Neuronal stem cell (in vitro differentiated cells): Measurements from ENCODE around the gene PRR3.

Experiments used
- DNase-seq: peaks from one replicate; pipeline ENCODE4 v3.0.0-alpha.2; 2013; ENCODE audit warnings: low spot score
- H2AFZ ChIP-seq: one replicate; pipeline ENCODE4 v1.6.1; 2013; ENCODE audit warnings: mild to moderate bottlenecking, low read length, inconsistent platforms
- H2AK5ac ChIP-seq: 2 replicates; pipeline ENCODE4 v1.6.1; 2013; ENCODE audit warnings: low read depth, mild to moderate bottlenecking, inconsistent platforms, low read length, moderate library complexity, mixed read lengths
- H2BK120ac ChIP-seq: 2 replicates; pipeline ENCODE4 v1.6.1; 2013; ENCODE audit warnings: low read depth, mild to moderate bottlenecking, inconsistent platforms, low read length, moderate library complexity, mixed read lengths
- H2BK12ac ChIP-seq: one replicate; pipeline ENCODE4 v1.6.1; 2013; ENCODE audit warnings: low read length, inconsistent platforms
- H2BK15ac ChIP-seq: 2 replicates; pipeline ENCODE4 v1.6.1; 2013; ENCODE audit warnings: mild to moderate bottlenecking, low read length, inconsistent platforms, mixed read lengths
- H2BK5ac ChIP-seq: one replicate; pipeline ENCODE4 v1.6.1; 2013; ENCODE audit warnings: inconsistent platforms, mild to moderate bottlenecking, low read length, moderate library complexity
- H3K14ac ChIP-seq: one replicate; pipeline ENCODE4 v1.6.1; 2013; ENCODE audit warnings: low read length, inconsistent platforms
- H3K18ac ChIP-seq: 2 replicates; pipeline ENCODE4 v1.6.1; 2013; ENCODE audit warnings: low read length, inconsistent platforms
- H3K23ac ChIP-seq: 2 replicates; pipeline ENCODE4 v1.6.1; 2013; ENCODE audit warnings: low read depth, mild to moderate bottlenecking, mixed read lengths, low read length, inconsistent platforms; ENCODE audit not compliant: poor library complexity
- H3K27ac ChIP-seq: replicated peaks from 3 replicates; pipeline ENCODE4 v1.5.1; 2013; ENCODE audit warnings: low read length, inconsistent platforms
- H3K27me3 ChIP-seq, 3 experiments: 2 replicates each; pipeline ENCODE4 v1.6.1; 2013; ENCODE audit warnings: low read length in 3 of 3, mild to moderate bottlenecking in 2 of 3, inconsistent platforms in 1 of 3, low read depth in 1 of 3, mixed read lengths in 1 of 3, moderate library complexity in 1 of 3; ENCODE audit not compliant: control insufficient read depth in 3 of 3, insufficient read depth in 3 of 3
- H3K36me3 ChIP-seq, 2 donors: replicated peaks in 1 of 2; 2 replicates each; pipeline ENCODE4 v1.6.1; 2013; ENCODE audit warnings: low read length in 2 of 2; ENCODE audit not compliant: control insufficient read depth in 2 of 2, insufficient read depth in 2 of 2
- H3K4ac ChIP-seq: 2 replicates; pipeline ENCODE4 v1.6.1; 2013; ENCODE audit warnings: inconsistent platforms, mild to moderate bottlenecking, low read length, moderate library complexity
- H3K4me1 ChIP-seq, 2 donors: 1 replicate in 1 of 2; 2 replicates in 1 of 2; pipeline ENCODE4 v1.6.1; 2013; ENCODE audit warnings: low read length in 2 of 2, low read depth in 1 of 2; ENCODE audit not compliant: control insufficient read depth in 2 of 2, insufficient read depth in 1 of 2
- H3K4me2 ChIP-seq: one replicate; pipeline ENCODE4 v1.6.1; 2013; ENCODE audit warnings: mild to moderate bottlenecking, low read length, inconsistent platforms; ENCODE audit not compliant: insufficient read depth, poor library complexity, severe bottlenecking
- H3K4me3 ChIP-seq, 2 donors: 2 replicates each; pipeline ENCODE4 v1.5.1; 2013; ENCODE audit warnings: low read length in 2 of 2, mild to moderate bottlenecking in 2 of 2, inconsistent platforms in 1 of 2, moderate library complexity in 1 of 2
- H3K79me1 ChIP-seq: one replicate; pipeline ENCODE4 v1.6.1; 2013; ENCODE audit warnings: low read depth, mild to moderate bottlenecking, inconsistent platforms, low read length, moderate library complexity
- H3K9ac ChIP-seq: one replicate; pipeline ENCODE4 v1.6.1; 2013; ENCODE audit warnings: mild to moderate bottlenecking, low read depth, low read length, inconsistent platforms; ENCODE audit not compliant: poor library complexity
- H3K9me3 ChIP-seq, 2 donors: replicated peaks in 1 of 2; 2 replicates each; pipeline versions ENCODE3 to v1.6.1; 2013; ENCODE audit warnings: low read length in 2 of 2, mild to moderate bottlenecking in 2 of 2, inconsistent platforms in 1 of 2, low read depth in 1 of 2, mixed read lengths in 1 of 2, moderate library complexity in 1 of 2; ENCODE audit not compliant: control insufficient read depth in 2 of 2, insufficient read depth in 1 of 2
- H4K8ac ChIP-seq: one replicate; pipeline ENCODE4 v1.6.1; 2013; ENCODE audit warnings: low read depth, mild to moderate bottlenecking, inconsistent platforms, low read length, moderate library complexity
- H4K91ac ChIP-seq: one replicate; pipeline ENCODE4 v1.6.1; 2013; ENCODE audit warnings: low read length, low read depth, mild to moderate bottlenecking, inconsistent platforms; ENCODE audit not compliant: poor library complexity
- WGBS, 2 donors: extraction: QIAGEN DNeasy Blood & Tissue Kit; methylation state at CpG; one replicate each; pipeline ENCODE4 v1.1.7; 2013; ENCODE audit warnings: missing lambda C conversion rate in 2 of 2, mixed read lengths in 1 of 2; ENCODE audit not compliant: insufficient read length in 2 of 2, insufficient replicate concordance in 1 of 2; ENCODE audit errors: extremely low coverage in 2 of 2; 5-methylcytosine and 5-hydroxymethylcytosine counted together

Gene PRR3

DNA sequence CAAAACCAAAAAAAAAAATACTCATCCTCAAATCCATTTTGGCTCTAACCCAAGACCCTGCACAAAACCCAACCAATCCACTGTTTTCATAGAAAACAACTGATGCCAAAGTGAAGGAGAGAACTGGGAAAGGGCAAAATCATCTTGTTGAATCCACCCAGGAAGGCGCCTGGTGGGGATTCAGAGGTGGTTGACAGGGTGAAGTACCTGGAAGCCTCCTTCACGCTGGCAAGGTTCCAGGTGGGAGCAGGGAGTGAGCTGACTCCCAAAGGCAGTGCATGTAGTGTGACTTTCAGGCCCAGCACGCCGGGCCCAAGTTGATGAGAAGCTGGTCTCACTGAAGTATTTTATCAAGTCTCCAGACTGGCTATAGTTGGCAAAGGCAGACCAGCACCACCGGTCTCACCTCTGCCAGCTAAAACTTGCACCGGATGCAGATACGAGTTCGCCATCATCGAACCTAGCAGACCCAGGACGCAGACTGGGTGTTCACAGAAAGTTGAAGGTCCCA lies 43.4 kb downstream of the PRR3 start:
- H3K23ac ChIP-seq = no peak overlapping the region
- H2BK15ac ChIP-seq = no peak overlapping the region
- no peak overlapping the region for H2BK120ac ChIP-seq
- no peaks in the 10 kb centered on the region for H3K27me3 ChIP-seq
- no peak overlapping the region for H2AFZ ChIP-seq
- no peak overlapping the region for H3K9ac ChIP-seq
- no peaks in the 10 kb centered on the region for H3K79me1 ChIP-seq
- no peak overlapping the region for H3K14ac ChIP-seq
- DNase-seq = no peak
- no peak overlapping the region for H4K8ac ChIP-seq
- H3K18ac ChIP-seq = no peak overlapping the region
- H3K9me3 ChIP-seq = no peaks in the 10 kb centered on the region
- H2BK5ac ChIP-seq = no peak overlapping the region
- no peak overlapping the region for H4K91ac ChIP-seq
- peaks cover 52 to 64% of the 10 kb centered on the region in 2 donors for H3K36me3 ChIP-seq
- H3K4me2 ChIP-seq = no peak overlapping the region
- H2AK5ac ChIP-seq = no peak overlapping the region
- H2BK12ac ChIP-seq = no peak overlapping the region
- H3K4ac ChIP-seq = no peak overlapping the region
- no peak overlapping the region for H3K4me3 ChIP-seq
- no peak overlapping the region for H3K27ac ChIP-seq
- no CpG with 5 or more reads among the region's 10 CpGs for WGBS, 2 donors
- H3K4me1 ChIP-seq = no peaks in the 10 kb centered on the region

DNA sequence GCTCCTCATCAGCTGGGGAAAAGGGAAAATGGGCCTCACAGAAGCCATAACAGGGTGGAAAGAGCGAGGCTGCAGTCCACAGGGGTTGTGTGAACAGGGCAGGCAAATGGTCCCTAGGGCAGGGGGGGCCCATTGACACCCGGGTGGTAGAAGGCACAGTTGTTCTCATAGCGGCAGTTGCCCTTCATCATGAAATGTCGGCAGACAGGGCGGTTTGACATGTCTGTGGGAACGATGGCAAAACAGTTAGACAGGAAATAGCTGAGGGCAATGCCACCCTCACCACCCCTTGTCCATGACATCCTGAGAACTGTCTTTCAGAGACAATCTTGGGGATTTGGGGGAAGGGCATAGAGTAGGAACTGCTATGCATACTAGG lies 44.3 kb downstream of the PRR3 start:
- peaks cover 59 to 69% of the 10 kb centered on the region in 2 donors for H3K36me3 ChIP-seq

DNA sequence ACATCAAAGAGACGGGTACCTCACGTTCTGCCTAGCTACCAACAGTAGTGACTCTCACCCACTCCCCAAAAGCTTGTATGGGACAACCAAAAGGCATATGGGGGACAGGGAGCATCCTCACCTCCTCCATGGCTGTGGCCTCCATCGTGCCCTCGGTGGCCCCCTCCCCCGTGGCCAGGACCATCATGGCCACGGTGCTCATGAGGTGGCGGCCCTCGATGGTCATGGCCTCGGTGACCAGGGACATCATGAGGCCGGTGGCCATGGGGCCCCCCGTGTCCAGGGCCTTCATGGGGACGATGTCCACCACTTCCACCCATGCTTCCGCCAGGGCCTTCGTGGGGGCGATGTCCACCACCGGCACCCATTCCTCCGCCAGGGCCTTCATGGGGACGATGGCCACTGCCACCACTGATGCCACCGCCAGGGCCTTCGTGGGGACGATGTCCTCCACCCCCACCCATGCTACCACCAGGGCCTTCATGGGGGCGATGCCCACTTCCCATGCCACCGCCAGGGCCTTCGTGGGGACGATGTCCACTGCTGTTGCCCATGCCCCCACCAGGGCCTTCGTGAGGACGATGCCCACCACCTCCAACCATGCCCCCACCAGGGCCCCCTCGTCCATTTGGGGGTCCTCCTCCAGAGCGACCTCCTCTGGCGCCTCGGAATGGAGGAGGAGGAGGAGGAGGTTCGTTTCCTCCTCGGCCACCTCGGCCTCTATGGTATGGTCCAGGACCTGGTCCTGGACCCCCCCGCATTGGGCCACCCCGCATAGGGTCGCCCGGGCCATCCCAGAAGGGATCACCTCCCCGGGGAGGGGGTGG lies 44.9 kb downstream of the PRR3 start:
- H3K4ac ChIP-seq = no peak overlapping the region
- H2AFZ ChIP-seq = no peak overlapping the region
- H3K4me1 ChIP-seq = no peaks in the 10 kb centered on the region
- H3K14ac ChIP-seq = no peak overlapping the region
- no peaks in the 10 kb centered on the region for H3K9me3 ChIP-seq
- H3K36me3 ChIP-seq = peaks cover 62 to 75% of the 10 kb centered on the region in 2 donors
- no peak for DNase-seq
- no peak overlapping the region for H4K91ac ChIP-seq
- no CpG with 5 or more reads among the region's 39 CpGs for WGBS, 2 donors
- H4K8ac ChIP-seq = no peak overlapping the region
- H3K27ac ChIP-seq = no peak overlapping the region
- H2BK120ac ChIP-seq = no peak overlapping the region
- H3K18ac ChIP-seq = no peak overlapping the region
- H3K79me1 ChIP-seq = no peaks in the 10 kb centered on the region
- no peak overlapping the region for H2BK15ac ChIP-seq
- H3K9ac ChIP-seq = no peak overlapping the region
- no peak overlapping the region for H2BK5ac ChIP-seq
- H3K4me3 ChIP-seq = no peak overlapping the region
- H3K4me2 ChIP-seq = no peak overlapping the region
- H2AK5ac ChIP-seq = no peak overlapping the region
- H3K23ac ChIP-seq = peak overlapping the region; percentile 25
- H2BK12ac ChIP-seq = no peak overlapping the region
- H3K27me3 ChIP-seq = no peaks in the 10 kb centered on the region

More for the DNA sequence above, 44.3 kb downstream of the PRR3 start:
- Histone ChIP-seq H3K27me3 (no peaks in the 10 kb centered on the region), H4K8ac (no peak overlapping the region), H3K9ac (no peak overlapping the region), H2BK5ac (no peak overlapping the region), H4K91ac (no peak overlapping the region), H3K14ac (no peak overlapping the region), H2BK12ac (no peak overlapping the region), H3K27ac (no peak overlapping the region), H3K79me1 (no peaks in the 10 kb centered on the region), H3K4me3 (no peak overlapping the region), H3K18ac (no peak overlapping the region), H2BK15ac (no peak overlapping the region), H3K23ac (no peak overlapping the region), H3K4me1 (no peaks in the 10 kb centered on the region), H3K4me2 (no peak overlapping the region), H3K9me3 (no peaks in the 10 kb centered on the region), H3K4ac (no peak overlapping the region), H2BK120ac (no peak overlapping the region), H2AK5ac (no peak overlapping the region), H2AFZ (no peak overlapping the region)
- WGBS, 2 donors = no CpG with 5 or more reads among the region's 6 CpGs
- DNase-seq = no peak

DNA sequence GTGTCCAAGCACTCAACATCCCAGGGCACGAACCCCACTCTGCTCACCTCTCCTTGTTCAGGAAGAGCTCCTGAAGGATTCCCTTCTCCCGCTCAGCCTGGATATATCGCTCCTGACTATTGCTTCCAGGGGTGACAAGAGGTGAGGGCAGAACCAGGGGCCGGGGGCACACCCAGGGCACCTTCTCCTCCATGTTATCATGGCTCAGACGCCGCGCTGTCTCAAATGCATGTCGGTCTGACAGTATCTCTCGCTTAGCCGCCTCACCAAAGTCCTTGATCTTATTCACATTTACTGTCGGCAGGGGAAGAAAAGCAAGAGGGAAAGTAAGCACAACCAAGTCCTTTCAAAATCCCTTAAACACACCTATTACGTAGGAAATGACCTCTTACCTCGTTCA lies 46.9 kb downstream of the PRR3 start:
- Histone ChIP-seq H3K27ac (no peak overlapping the region), H3K4me2 (no peak overlapping the region)

More for the DNA sequence above, 46.9 kb downstream of the PRR3 start:
- Histone ChIP-seq H3K4me1 (no peaks in the 10 kb centered on the region), H2BK120ac (no peak overlapping the region), H4K91ac (no peak overlapping the region), H3K9me3 (no peaks in the 10 kb centered on the region), H3K18ac (no peak overlapping the region), H3K4ac (no peak overlapping the region), H4K8ac (no peak overlapping the region), H2AFZ (no peak overlapping the region), H3K27me3 (no peaks in the 10 kb centered on the region), H3K9ac (no peak overlapping the region), H3K4me3 (peak overlapping the region in 1 of 2 donors; percentile 16), H2BK12ac (no peak overlapping the region), H3K36me3 (peaks cover 67 to 94% of the 10 kb centered on the region in 2 donors), H2BK5ac (no peak overlapping the region), H3K23ac (no peak overlapping the region), H2AK5ac (no peak overlapping the region), H3K79me1 (no peaks in the 10 kb centered on the region), H3K14ac (no peak overlapping the region), H2BK15ac (no peak overlapping the region)
- no peak for DNase-seq
- no CpG with 5 or more reads among the region's 13 CpGs for WGBS, 2 donors
